Cortex of kidney (tissue), 1 donor: ENCODE results near the gene ATG9A.

Experiments
- DNase-seq: peaks from one replicate; lab custom pipeline; 2025; lab: John Stamatoyannopoulos, UW

The ATG9A gene

GRCh38 chr2:219223831-219224610 lies 5.4 kb downstream of the ATG9A start:
- no peak for DNase-seq

GRCh38 chr2:219221957-219222518 lies 7.4 kb downstream of the ATG9A start:
- no peak for DNase-seq

- DNase-seq, result no peak
Observed at GRCh38 chr2:219220652-219221402, 8.6 kb downstream of the ATG9A start.

- DNase-seq, result no peak
Observed at GRCh38 chr2:219219784-219220532, 9.5 kb downstream of the ATG9A start.

GRCh38 chr2:219218732-219219701 lies 10.4 kb downstream of the ATG9A start, which contains the start of gene ABCB6:
TSS of gene ABCB6 (minus strand) at chr2:219218958. CDS start at chr2:219218673, 285 bp downstream.
- no peak for DNase-seq

- no peak for DNase-seq
Observed at GRCh38 chr2:219218217-219218731, 11.2 kb downstream of the ATG9A start.

- DNase-seq, result no peak
Observed at GRCh38 chr2:219216535-219216915, 12.9 kb downstream of the ATG9A start.

- no peak for DNase-seq
Observed at GRCh38 chr2:219215871-219216534, 13.4 kb downstream of the ATG9A start.

GRCh38 chr2:219214786-219215185 lies 14.7 kb downstream of the ATG9A start:
- DNase-seq, result no peak

- no peak for DNase-seq
Observed at GRCh38 chr2:219214141-219214540, 15.3 kb downstream of the ATG9A start.

GRCh38 chr2:219213486-219214071 lies 15.9 kb downstream of the ATG9A start:
- DNase-seq, result no peak

GRCh38 chr2:219213026-219213415 lies 16.4 kb downstream of the ATG9A start:
- DNase-seq, result no peak

- DNase-seq, result no peak
Observed at GRCh38 chr2:219210886-219211362, 18.5 kb downstream of the ATG9A start.

GRCh38 chr2:219210196-219210885 lies 19.1 kb downstream of the ATG9A start:
- DNase-seq, result no peak

- DNase-seq, result no peak
Observed at GRCh38 chr2:219209236-219210195, 19.9 kb downstream of the ATG9A start.

GRCh38 chr2:219207884-219208740 lies 21.3 kb downstream of the ATG9A start:
- DNase-seq, result no peak
